ENCODE measurements around the gene ATP2C1.

The ATP2C1 gene

DNA sequence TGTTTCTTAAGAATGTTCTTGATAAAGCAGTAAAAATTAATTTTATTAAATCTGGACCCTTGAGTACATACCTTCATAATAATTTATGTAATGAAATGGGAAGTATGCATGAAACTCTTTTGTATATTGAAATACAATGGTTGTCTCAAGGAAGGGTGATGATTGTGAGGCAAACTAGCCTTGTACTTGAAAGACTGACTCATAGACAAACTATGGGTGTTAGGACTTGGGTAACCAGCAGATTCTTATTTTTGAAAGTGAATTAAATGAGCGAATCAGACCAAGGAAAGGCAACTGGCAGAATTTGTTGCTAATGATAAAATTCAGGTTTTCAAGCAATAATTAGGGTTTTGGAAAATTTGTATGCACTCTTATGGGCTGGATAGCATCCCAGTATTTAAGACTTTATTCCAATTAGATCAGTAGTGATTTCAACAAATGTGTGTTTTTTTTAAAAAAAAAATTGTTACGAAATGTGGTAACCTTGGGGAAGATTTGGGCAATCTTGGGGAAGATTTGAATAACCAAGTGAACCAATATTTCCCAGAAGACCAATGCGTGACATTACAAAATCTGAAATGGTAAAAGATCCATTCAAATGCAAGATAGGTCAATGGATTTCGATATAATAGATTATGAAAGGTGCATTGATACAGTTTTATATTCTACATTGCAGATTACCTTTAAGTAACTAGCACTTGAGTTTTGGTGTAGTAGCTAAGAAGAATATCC lies 42.0 kb downstream of the ATP2C1 start:
- H3K4me3 ChIP-seq (ENCODE audit: low read length): no peak overlapping the region
- DNase-seq (ENCODE audit: low read depth): peak; percentile 84
- TF ChIP-seq, protein P1, sequence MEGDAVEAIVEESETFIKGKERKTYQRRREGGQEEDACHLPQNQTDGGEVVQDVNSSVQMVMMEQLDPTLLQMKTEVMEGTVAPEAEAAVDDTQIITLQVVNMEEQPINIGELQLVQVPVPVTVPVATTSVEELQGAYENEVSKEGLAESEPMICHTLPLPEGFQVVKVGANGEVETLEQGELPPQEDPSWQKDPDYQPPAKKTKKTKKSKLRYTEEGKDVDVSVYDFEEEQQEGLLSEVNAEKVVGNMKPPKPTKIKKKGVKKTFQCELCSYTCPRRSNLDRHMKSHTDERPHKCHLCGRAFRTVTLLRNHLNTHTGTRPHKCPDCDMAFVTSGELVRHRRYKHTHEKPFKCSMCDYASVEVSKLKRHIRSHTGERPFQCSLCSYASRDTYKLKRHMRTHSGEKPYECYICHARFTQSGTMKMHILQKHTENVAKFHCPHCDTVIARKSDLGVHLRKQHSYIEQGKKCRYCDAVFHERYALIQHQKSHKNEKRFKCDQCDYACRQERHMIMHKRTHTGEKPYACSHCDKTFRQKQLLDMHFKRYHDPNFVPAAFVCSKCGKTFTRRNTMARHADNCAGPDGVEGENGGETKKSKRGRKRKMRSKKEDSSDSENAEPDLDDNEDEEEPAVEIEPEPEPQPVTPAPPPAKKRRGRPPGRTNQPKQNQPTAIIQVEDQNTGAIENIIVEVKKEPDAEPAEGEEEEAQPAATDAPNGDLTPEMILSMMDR (conservative IDR thresholded peaks at IDR 0.05; ENCODE audit: low read length): no peak

DNA sequence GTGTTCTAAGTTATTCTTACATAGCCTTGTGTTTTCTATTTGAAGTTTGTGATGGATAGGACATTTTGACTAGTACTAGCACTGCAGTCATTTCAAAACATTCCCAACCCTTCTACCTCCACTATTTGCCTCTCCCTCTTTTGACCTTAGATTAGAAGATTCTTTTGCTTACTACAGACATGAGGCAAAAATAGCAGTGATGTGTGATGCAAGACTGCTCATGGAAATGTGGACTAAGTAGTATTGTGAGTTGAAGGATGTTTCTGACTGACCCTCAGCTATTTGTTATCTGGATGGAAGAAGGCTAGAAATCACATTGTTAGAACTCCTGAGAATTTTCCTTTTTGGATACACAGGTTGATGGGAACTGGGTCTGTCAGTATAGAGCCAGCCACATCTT lies 45.9 kb downstream of the ATP2C1 start:
- peak; percentile 30 for DNase-seq (ENCODE audit: low read depth)

DNA sequence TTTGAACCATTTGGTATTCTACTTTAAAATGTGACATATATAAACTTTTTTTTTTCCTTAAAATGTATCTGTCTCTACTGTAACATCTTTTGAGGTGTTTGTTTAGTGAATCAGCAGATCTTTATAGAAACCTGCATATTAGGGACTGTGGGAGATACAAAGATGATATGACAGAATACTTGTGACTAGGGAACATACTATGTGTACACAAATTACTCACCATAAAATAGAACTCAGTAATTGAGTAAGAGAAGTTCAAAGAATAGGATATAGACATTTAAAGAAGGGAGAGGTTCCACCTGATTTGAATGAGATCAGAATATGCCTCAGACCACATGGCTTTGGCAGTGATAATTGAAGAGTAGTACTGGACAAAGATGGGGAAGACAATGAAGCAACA lies 47.9 kb downstream of the ATP2C1 start:
- no peak overlapping the region for H3K4me3 ChIP-seq (ENCODE audit: low read length)
- TF ChIP-seq, protein P1 (conservative IDR thresholded peaks at IDR 0.05; ENCODE audit: low read length): no peak
- DNase-seq (ENCODE audit: low read depth): no peak

More for the DNA sequence above, 45.9 kb downstream of the ATP2C1 start:
- TF ChIP-seq, protein P1 (conservative IDR thresholded peaks at IDR 0.05; ENCODE audit: low read length): no peak
- H3K4me3 ChIP-seq (ENCODE audit: low read length): no peak overlapping the region

DNA sequence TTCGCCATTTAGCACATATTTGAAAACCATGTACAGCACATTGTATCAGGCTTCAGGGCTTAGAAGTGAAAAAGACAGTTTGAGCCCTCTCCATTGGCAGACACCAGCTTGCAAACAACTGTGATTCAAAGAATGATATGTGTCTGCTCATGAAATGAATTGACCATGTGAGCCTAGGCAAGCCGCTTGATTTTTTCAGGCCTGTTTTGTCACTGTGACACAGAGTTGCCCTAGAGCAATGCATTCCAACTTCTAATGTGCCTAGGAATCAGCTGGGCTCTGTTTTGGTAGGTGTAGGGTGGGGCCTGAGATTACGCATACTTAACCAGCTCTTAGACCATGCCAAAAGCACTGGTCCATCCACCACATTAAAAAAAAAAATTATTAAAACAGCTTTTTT lies 53.0 kb downstream of the ATP2C1 start:
- DNase-seq (ENCODE audit: low read depth): no peak
- no peak overlapping the region for H3K4me3 ChIP-seq (ENCODE audit: low read length)
- TF ChIP-seq, protein P1 (conservative IDR thresholded peaks at IDR 0.05; ENCODE audit: low read length): no peak

DNA sequence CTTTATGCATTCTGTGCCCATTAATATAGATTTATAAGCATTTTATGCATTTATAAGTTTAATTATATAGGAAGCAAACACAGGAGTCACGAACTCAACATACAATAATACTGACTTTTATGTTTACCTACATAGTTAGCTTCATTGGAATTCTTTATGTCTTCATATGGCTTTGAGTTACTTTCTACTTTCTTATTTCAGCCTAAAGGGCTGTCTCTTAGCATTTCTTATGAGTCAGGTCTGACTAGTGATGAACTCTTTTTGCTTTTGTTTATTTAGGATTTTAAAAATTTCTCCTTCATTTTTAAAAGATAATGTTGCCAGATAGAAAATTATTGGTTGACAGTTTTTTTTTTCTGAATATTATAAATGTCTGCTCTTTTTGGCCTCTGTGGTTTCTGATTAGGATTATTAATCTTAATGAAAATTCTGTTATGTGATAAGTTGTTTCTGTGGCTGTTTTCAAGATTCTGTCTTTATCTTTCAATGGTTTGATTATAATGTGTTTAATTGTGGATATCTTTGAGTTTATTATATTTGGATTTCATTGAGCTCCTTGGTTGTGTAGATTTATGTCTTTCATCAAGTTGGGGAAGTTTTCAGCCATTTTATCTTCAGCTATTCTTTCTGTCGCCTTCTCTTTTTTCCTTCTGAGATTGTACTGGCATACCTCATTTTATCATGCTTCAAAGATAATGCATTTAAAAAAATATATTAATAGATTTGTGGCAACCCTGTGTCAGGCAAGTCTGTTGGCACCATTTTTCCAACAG lies 54.3 kb downstream of the ATP2C1 start:
- DNase-seq (ENCODE audit: low read depth): no peak
- H3K4me3 ChIP-seq (ENCODE audit: low read length): no peak overlapping the region
- TF ChIP-seq, protein P1 (conservative IDR thresholded peaks at IDR 0.05; ENCODE audit: low read length): no peak

DNA sequence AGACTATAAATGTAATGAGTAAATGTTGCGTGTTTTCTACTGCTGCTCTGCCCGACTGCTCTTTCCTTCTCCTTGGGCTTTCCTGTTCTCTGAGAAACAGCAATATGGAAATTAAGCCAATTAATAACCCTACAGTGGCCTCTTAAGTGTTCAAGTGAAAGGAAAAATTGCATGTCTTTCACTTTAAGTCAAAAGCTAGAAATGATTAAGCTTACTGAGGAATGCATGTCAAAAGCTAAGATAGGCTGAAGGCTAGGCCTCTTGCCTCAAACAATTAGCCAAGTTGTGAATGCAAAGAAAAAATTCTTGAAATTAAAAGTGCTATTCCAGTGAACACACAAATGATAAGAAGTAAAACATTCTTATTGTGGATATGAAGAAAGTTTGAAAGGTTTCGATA lies 55.0 kb downstream of the ATP2C1 start:
- DNase-seq (ENCODE audit: low read depth): no peak
- TF ChIP-seq, protein P1 (conservative IDR thresholded peaks at IDR 0.05; ENCODE audit: low read length): no peak

DNA sequence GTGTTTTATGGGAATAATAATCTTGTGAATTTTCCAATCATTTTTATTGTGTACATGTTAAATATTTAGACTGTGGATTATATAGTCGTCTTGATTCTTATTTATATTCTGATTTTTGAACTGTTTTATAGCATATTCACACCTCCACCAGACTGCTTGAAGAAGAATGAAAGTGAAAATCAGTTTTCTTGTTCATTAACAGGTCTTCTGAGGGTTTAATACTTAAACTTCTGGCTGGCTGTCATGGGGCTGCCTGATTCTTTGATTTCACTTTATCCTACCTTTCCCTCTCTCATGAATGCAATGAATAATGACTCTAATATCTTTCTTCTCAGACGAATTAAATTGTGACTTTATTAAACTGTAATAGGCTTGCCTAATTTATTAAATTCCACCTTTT lies 56.2 kb downstream of the ATP2C1 start:
- no peak for DNase-seq (ENCODE audit: low read depth)
- TF ChIP-seq, protein P1 (conservative IDR thresholded peaks at IDR 0.05; ENCODE audit: low read length): no peak
- no peak overlapping the region for H3K4me3 ChIP-seq (ENCODE audit: low read length)

More for the DNA sequence above, 55.0 kb downstream of the ATP2C1 start:
- H3K4me3 ChIP-seq (ENCODE audit: low read length): no peak overlapping the region

All from AG10803 (cell line).